Measurements from ENCODE around the gene KRTAP10-12. TPM values are rescaled to one million over a fixed set of nuclear protein-coding genes. Genes with fewer than 3 reads are reported as not detected.

The KRTAP10-12 gene
- total RNA-seq, 1 donor from 2014 or later, result not detected

DNA sequence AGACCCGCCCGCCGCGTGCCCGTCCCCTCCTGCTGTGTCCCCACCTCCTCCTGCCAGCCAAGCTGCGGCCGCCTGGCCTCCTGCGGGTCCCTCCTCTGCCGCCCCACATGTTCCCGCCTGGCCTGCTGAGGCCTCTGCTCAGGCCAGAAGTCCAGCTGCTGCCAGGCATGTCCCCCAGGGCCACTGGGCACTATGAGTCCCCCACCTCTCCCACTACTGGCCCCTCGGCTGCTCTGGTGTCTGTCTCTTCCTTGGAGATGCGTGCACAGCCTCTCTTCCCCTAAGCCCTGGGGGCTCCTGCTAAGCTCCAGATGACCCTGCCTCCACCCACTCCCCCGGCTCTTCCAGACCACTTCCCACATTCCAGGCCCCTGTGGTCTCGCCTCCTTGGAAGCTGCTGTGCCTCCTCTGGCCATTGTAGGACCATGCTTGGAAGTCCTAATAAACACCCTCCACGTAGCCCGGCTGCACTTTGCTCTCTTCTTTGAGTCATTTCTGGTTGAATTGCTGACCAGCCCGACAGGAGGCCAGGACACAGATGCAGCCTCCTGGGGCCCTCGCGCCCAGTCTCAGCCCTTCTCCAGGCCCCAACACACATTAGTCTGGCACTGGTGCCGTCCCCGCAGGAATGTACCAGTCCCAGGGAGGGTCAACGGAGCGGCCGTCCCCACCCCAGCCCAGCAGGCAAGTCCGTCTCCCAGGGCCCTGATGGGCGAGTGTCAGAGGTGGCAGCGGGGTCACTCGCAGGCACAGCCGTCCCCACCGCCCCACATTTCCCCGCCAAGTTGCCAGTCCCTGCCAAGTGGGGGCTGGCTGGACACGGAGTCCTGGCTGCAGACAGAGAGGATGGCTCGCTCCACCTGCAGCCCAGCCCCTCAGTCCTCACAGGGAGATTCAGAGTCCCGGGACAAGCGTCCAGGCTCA, 1.1 kb downstream of the KRTAP10-12 start:
- Mint-ChIP-seq H3K4me1 (ENCODE audit: unreplicated experiment) (peaks cover 9% of the 10 kb centered on the region), H3K4me3 (no peak overlapping the region), H3K9me3 (peaks cover 9% of the 10 kb centered on the region), H3K36me3 (no peaks in the 10 kb centered on the region), H3K27ac (no peak overlapping the region), H3K27me3 (peaks cover 75% of the 10 kb centered on the region)
- no peak for DNase-seq (ENCODE audit: extremely low spot score, unreplicated experiment)
- TF ChIP-seq CTCF (conservative IDR thresholded peaks at IDR 0.05), result no peak

GRCh38 chr21:44699502-44700001, 2.6 kb downstream of the KRTAP10-12 start:
- no peaks in the 10 kb centered on the region for H3K36me3 Mint-ChIP-seq
- DNase-seq (ENCODE audit: extremely low spot score, unreplicated experiment), result no peak
- peaks cover 81% of the 10 kb centered on the region for H3K27me3 Mint-ChIP-seq
- no peak for TF ChIP-seq CTCF (conservative IDR thresholded peaks at IDR 0.05)
- H3K4me3 Mint-ChIP-seq, result no peak overlapping the region
- H3K4me1 Mint-ChIP-seq (ENCODE audit: unreplicated experiment), result peaks cover 9% of the 10 kb centered on the region
- H3K9me3 Mint-ChIP-seq, result no peaks in the 10 kb centered on the region
- H3K27ac Mint-ChIP-seq, result no peak overlapping the region

GRCh38 chr21:44700101-44701022, 3.4 kb downstream of the KRTAP10-12 start:
- Mint-ChIP-seq H3K4me1 (ENCODE audit: unreplicated experiment) (peaks cover 9% of the 10 kb centered on the region), H3K27ac (no peak overlapping the region), H3K27me3 (peaks cover 85% of the 10 kb centered on the region), H3K4me3 (no peak overlapping the region), H3K9me3 (no peaks in the 10 kb centered on the region), H3K36me3 (no peaks in the 10 kb centered on the region)
- no peak for TF ChIP-seq CTCF (conservative IDR thresholded peaks at IDR 0.05)
- DNase-seq (ENCODE audit: extremely low spot score, unreplicated experiment), result no peak

DNA sequence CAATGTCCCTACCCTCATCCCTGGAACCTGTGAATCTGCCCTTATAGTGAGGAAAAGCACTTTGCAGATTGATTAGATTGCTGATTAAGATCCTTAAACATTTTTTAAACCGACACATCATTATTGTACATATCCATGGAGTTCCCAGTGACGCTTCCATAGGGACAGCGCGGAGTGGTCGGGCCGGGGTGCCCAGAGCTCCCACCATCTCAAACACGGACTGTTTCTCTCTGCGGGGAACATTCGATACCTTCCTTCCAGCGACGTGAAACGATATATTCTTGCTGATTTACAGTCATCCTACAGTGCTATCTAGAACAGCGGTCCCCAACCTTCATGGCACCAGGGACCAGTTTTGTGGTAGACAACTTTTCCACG, 4.0 kb downstream of the KRTAP10-12 start:
- Mint-ChIP-seq H3K4me1 (ENCODE audit: unreplicated experiment) (peaks cover 9% of the 10 kb centered on the region), H3K36me3 (no peaks in the 10 kb centered on the region), H3K27me3 (peaks cover 85% of the 10 kb centered on the region), H3K9me3 (no peaks in the 10 kb centered on the region), H3K4me3 (no peak overlapping the region), H3K27ac (no peak overlapping the region)
- DNase-seq (ENCODE audit: extremely low spot score, unreplicated experiment), result no peak
- no peak for TF ChIP-seq CTCF (conservative IDR thresholded peaks at IDR 0.05)

DNA sequence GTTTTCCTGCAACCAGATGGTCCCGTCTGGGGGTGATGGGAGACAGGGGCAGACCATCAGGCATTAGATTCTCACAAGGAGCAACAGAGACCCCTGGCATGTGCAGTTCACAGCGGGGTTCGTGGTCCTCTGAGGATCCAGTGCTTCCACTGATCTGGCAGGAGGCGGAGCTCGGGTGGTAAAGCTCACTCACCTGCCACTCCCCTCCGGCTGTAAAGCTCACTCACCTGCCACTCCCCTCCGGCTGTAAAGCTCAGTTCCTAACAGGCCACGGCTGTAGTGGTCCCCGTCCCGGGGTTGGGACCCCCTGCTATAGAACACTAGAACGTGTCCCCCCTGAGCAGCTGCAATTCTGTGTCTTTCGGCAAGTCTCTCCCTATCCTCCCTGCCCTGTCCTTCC, 4.6 kb downstream of the KRTAP10-12 start:
- peaks cover 85% of the 10 kb centered on the region for H3K27me3 Mint-ChIP-seq
- no peak for TF ChIP-seq CTCF (conservative IDR thresholded peaks at IDR 0.05)
- peaks cover 9% of the 10 kb centered on the region for H3K4me1 Mint-ChIP-seq (ENCODE audit: unreplicated experiment)
- H3K4me3 Mint-ChIP-seq, result no peak overlapping the region
- H3K27ac Mint-ChIP-seq, result no peak overlapping the region
- no peak for DNase-seq (ENCODE audit: extremely low spot score, unreplicated experiment)
- no peaks in the 10 kb centered on the region for H3K36me3 Mint-ChIP-seq
- H3K9me3 Mint-ChIP-seq, result no peaks in the 10 kb centered on the region

All from type B pancreatic cell (in vitro differentiated cells).